HG02571 (cell line): Measurements from ENCODE around the gene KRT17.
"Not testable (repeated sequence)": the region's sequence is repeated elsewhere in the genome, so short reads cannot be mapped to it uniquely, and the experiment has no call there.

Experiments used
- ATAC-seq: cut with Tn5 transposase; IDR thresholded peaks from one replicate; pipeline ENCODE4 v1.9.1; 2021; ENCODE audit warnings: mild to moderate bottlenecking, moderate library complexity; ENCODE audit not compliant: unreplicated experiment

The KRT17 gene

DNA sequence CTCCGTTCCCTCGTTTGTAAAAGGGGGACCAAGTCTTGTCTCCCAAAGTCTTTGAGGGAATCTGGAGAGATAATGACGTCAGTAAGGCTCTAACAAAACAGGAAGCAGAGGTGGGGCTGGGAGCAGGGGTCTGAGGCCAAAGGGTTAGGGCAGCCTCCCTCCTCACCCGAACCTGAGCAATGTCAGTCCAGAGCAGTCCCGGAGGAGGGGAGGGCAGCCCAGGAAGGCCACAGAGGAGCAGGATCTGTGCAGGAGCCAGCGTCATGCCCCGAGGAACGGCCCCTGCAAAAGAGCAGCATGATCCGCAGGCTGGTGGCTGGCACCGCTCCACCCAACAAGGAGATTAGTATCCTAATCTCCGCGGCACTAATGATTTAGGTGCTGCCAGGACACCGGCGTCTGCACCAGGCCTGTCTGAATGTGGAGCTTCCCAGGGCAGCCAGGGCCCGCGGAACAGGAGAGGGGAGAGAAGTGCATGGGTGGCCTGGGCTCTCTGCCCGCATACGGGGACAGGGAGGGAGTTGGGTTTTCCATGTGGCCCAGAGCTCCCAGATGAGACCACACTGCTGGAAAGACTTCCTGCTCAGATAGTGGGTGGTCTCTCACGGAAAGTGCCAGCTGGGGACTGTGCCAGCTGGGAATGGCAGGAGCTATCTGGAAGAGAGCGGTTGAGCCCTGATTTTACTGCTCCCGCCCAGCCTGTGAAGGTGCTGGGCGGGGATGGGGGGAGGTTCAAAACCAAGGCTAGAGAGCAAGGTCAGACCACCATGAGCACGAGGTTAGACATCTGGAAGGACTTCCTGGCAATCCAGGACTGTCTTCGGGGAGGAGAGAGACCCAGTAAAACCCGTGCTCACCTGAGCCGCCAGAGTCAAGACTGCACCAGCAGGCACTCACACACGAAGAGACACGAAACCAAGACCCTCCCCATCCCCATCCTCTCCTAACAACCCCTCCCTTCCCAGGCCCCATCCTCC, 11.0 kb upstream of the KRT17 start:
- no peak for ATAC-seq

DNA sequence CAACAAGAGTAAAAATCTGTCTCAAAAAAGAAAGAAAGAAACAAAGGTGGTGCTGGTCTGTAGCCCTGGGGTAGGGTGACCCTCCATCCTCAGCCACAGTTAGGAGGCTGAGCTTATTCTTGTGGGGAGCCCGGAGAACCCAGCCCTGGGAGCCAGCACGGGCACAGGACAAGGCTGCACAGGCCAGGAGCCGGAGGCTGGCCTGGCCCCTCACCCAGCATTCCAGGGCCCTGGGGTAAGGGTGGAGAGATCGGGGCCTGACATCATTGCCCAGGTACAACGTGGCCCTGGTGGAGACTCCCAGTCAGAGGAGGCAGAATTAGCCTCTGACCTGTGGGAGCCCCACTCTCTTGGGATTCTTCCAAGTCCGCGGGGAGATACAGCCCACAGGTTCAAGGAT, 10.3 kb upstream of the KRT17 start:
- no peak for ATAC-seq

DNA sequence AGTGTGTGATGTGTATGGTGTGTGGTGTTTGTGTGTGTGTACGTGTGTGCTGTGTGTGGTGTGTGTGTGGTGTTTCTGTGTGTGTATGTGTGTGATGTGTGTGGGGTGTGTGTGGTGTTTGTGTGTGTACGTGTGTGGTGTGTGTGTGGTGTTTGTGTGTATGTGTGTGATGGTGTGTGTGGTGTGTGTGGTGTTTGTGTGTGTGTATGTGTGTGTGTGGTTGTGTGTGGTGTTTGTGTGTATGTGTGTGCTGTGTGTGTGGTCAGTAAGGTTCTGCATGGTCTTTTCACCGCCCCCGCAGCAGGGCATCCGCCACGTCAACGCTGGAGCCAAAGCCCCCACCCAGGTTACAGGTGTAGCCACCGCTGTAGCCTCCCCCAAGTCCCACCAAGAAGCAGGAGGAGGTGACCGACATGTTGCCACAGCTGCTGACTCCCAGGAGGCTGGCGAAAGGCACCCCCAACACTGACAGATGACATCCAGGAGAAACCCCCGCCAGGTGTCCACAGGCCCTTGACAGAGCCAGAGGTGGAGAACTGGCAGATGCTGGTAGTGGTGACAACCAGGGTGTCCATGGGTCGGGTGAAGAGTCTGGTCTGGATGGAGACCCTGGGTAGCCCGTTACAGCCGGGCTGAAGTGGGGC, 9.3 kb upstream of the KRT17 start:
- no peak for ATAC-seq

- ATAC-seq, result no peak
These were observed 8.2 kb upstream of the KRT17 start for GRCh38 chr17:41632482-41633105.

GRCh38 chr17:41631898-41632285, 7.5 kb upstream of the KRT17 start:
- no peak for ATAC-seq

GRCh38 chr17:41631025-41631897, 6.9 kb upstream of the KRT17 start:
- ATAC-seq, result no peak

DNA sequence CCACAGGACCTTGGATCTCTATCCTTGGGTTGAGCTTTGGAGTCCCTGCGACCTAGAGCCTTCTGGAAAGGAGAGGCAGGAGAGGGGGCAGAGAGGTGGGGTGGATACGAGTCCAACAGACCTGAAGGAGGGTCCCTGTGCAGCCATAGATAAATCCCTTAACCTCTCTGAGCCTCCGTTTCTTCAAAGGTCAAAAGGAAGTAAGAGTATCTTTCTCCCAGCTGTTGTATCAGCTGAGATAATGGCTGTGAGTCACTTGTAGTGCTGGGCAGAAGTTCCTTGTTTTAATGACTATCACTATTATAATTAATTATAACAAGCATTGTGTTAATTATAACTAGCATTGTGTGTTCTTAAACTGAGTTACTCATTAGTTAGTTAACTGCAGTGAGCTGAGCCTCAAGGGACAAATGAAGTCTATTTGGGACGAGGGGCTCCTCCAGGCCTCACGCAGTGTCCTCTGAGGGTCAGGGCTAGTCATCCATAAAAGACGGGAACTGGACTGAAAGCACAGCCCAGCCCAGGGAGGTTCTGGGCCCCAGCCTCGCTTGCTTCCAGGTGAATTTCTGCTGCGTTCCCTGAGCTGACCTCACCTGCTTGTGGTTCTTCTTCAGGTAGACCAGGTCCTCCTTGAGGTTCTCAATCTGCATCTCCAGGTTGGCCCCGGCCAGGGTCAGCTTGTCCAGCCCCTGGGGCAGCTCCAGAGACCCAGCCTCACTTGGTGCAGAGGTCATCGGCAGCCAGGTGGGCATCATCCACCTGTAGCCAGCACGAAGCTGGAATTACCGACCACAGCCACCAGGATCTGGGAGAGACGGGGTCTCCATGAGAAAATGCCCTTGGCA, 5.7 kb upstream of the KRT17 start:
- no peak for ATAC-seq

- ATAC-seq, result no peak
These were observed 4.9 kb upstream of the KRT17 start for GRCh38 chr17:41629316-41629715.

- ATAC-seq, result not testable (repeated sequence)
These were observed 4.4 kb upstream of the KRT17 start for GRCh38 chr17:41628621-41629255.

- not testable (repeated sequence) for ATAC-seq
These were observed 3.6 kb upstream of the KRT17 start for GRCh38 chr17:41628073-41628370.

DNA sequence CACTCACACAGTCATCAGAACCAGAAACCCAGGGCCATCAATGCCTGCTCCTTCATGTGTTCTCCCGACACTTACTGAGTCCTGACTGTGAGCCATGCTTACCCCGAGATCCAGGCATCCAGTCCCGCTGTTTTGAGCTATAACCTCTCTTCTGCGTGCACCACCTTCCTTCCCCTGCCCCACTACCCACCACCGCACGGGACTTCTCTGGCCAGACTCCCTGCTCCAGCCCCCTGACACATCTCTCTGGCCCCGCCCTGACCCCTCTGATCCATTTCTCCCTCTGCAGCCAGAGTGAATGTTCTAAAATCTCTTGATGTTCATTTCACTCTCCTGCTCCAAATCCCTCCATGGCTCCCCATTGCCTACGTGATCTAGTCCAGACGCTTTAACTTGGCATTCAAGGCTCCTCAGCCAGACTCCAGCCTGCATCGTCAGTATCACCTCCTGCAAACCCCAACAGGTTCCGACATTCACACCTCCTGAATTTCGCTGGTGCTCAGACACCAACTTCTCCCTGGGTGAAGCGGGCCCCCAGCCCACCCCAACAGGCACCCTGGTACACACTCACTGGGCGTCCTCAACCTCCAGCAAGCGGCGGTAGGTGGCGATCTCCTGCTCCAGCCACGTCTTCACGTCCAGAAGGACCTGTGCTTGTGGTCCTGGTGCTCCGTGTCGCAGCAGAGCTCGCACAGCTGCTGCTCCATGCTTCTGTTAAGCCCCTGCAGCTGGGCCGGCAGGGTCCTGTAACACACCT, 3.1 kb upstream of the KRT17 start:
- no peak for ATAC-seq

GRCh38 chr17:41626914-41627295, 2.5 kb upstream of the KRT17 start:
- ATAC-seq, result not testable (repeated sequence)

GRCh38 chr17:41626028-41626913, 1.9 kb upstream of the KRT17 start:
- not testable (repeated sequence) for ATAC-seq

DNA sequence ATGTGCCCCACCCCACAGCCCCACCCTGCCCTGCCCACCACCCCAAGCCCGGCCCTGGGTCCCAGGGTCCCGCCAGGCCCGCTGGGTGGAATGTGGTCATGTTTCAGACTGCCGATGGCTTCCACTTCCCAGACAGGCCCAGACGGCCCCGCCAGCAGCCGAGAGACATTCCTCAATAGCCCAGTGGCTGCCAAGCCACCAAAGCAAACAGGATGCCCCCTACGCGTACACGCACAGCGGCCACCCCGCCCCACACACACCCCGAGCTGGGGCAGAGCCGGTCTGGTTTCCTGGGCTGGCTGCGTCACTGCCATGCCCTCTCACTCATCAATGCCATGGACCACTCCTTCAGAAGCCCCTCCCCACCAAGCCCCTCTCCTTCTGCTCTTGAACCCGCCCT, 1.2 kb upstream of the KRT17 start:
- no peak for ATAC-seq

DNA sequence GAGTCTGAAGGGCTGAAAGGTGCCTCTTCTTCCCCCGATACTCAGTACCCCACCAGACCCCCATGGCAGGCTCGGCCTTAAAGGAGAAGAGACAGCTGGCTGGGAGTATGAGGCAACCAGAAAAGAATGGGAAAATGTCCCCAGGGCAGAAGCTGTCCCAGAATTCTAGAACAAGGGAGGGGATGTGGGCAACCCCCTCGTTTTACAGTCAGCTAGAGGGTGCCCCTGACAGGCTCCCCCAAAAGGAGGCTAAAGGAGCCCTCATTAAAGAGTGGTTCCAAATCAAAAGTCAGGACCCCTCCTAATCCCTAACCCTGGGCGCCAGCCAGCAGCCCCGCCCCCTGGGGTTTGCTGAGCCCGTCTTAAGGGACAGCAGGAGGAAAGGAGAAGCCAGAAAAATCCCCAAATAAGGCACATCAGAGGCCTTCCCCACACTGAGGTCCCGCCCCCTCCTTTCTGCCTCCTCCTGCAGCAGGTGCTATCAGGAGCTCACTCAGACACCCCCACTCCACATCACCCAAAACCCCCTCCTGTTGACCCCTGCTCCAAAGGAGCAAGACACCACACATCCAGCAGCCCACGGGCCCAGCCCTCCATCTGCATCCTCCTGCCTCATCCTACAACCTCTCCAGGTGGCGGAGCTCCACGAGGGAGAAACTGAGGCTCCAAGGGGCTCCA, 1.1 kb downstream of the KRT17 start:
- not testable (repeated sequence) for ATAC-seq

DNA sequence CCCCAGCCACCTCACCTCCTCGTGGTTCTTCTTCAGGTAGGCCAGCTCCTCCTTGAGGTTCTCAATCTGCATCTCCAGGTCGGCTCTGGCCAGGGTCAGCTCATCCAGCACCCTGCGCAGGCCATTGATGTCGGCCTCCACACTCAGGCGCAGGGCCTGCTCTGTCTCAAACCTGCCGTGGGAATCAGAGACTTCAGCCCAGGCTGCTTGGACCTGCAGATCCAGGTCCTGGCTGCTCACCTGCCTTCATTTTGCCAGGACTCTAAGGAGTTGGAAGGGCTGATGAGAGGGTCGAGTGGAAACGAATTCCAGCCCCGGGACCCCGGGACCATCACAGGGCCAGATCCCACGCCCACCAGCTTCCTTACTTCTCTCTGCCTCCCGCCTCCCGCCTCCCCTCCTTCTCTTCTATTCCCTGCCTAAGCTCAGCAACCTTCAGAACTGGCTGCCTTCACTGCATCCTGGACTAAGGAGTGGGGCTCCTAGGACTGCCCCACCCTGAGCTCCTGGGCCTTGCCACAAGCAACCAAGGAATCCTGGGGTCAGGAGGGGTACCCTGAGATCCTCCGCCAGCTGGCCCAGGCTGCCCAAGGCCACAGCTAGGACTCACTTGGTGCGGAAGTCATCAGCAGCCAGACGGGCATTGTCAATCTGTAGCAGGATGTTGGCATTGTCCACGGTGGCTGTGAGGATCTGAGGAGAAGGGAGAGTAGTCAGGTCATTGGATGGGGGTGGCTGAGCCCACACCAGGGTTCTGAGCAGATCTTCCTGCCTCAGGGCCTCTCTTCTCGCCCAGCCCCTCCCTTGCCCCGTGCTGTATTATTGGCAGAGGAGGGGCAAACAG, 1.8 kb downstream of the KRT17 start:
- not testable (repeated sequence) for ATAC-seq
